H1 (cell line): ENCODE results near the gene AGBL4. TPM values are rescaled to one million over a fixed set of nuclear protein-coding genes. Genes with fewer than 3 reads are reported as not detected.

Experiments
- CTCF ChIA-PET: fragments of 300-600 bp; sonication (Branson Sonifier 250); formaldehyde crosslinking; loops from one replicate; lab custom pipeline; 2021; ENCODE audit not compliant: partially characterized antibody; lab: Charles Lee
- POLR2A ChIA-PET: fragments of 300-600 bp; sonication (Branson Sonifier 250); formaldehyde crosslinking; loops from one replicate; lab custom pipeline; 2021; ENCODE audit warnings: inconsistent platforms; ENCODE audit not compliant: partially characterized antibody; lab: Charles Lee
- DNase-seq, 2 experiments: peaks; one replicate each; pipeline versions ENCODE4 v3.0.0 to v3.0.0-alpha.2; 2010 to 2022; ENCODE audit warnings: low spot score in 2 of 2, low read depth in 1 of 2, mixed read lengths in 1 of 2
- FAIRE-seq: peaks from 2 replicates; lab custom pipeline; 2011; peaks lifted over from hg19 to GRCh38; lab: Jason Lieb, UNC
- H2AFZ ChIP-seq: 2 replicates; pipeline ENCODE4 v1.8.1; 2012; ENCODE audit warnings: low read length, inconsistent platforms
- H2AK5ac ChIP-seq: 2 replicates; pipeline ENCODE4 v1.6.1; 2013; ENCODE audit warnings: low read depth, low read length
- H2BK120ac ChIP-seq: replicated peaks from 2 replicates; pipeline ENCODE3; 2013; ENCODE audit warnings: low read depth, low read length, inconsistent platforms
- H2BK12ac ChIP-seq: 2 replicates; pipeline ENCODE4 v1.6.1; 2013; ENCODE audit warnings: low read depth, low read length
- H2BK15ac ChIP-seq: 2 replicates; pipeline ENCODE4 v1.6.1; 2013; ENCODE audit warnings: low read length
- H2BK20ac ChIP-seq: 2 replicates; pipeline ENCODE4 v1.6.1; 2013; ENCODE audit warnings: low read length
- H2BK5ac ChIP-seq: 2 replicates; pipeline ENCODE4 v1.6.1; 2013; ENCODE audit warnings: low read depth, low read length
- H3K14ac ChIP-seq: 2 replicates; pipeline ENCODE4 v1.6.1; 2013; ENCODE audit warnings: inconsistent platforms; ENCODE audit not compliant: insufficient read length
- H3K18ac ChIP-seq: 2 replicates; pipeline ENCODE4 v1.6.1; 2013; ENCODE audit warnings: low read length; ENCODE audit errors: extremely low read depth
- H3K23ac ChIP-seq: 2 replicates; pipeline ENCODE4 v1.6.1; 2013; ENCODE audit warnings: inconsistent platforms; ENCODE audit not compliant: insufficient read length
- H3K23me2 ChIP-seq: 2 replicates; pipeline ENCODE4 v1.6.1; 2013; ENCODE audit warnings: low read depth, low read length
- H3K27ac ChIP-seq: 2 replicates; pipeline ENCODE4 v1.6.1; 2011; ENCODE audit warnings: low read depth, low read length, inconsistent platforms
- H3K27me3 ChIP-seq, 4 experiments: replicated peaks in 1 of 4; 1 replicate in 1 of 4; 2 replicates in 3 of 4; pipeline versions ENCODE4 v1.6.1 to v1.8.1; 2011 to 2013; ENCODE audit warnings: low read length in 3 of 4, mild to moderate bottlenecking in 3 of 4, inconsistent platforms in 2 of 4, mixed read lengths in 2 of 4, moderate library complexity in 1 of 4; ENCODE audit not compliant: control insufficient read depth in 3 of 4, insufficient read depth in 3 of 4; ENCODE audit errors: extremely low read depth in 1 of 4
- H3K36me3 ChIP-seq, 4 experiments: 2 replicates each; pipeline versions ENCODE4 v1.6.1 to v1.8.1; 2011 to 2013; ENCODE audit warnings: mild to moderate bottlenecking in 4 of 4, low read length in 3 of 4, moderate library complexity in 2 of 4, control low read depth in 1 of 4, inconsistent platforms in 1 of 4; ENCODE audit not compliant: insufficient read depth in 4 of 4, control insufficient read depth in 2 of 4
- H3K4ac ChIP-seq: replicated peaks from 2 replicates; pipeline ENCODE3; 2013; ENCODE audit warnings: low read length, low read depth, mixed read lengths, inconsistent platforms; ENCODE audit not compliant: insufficient read length
- H3K4me1 ChIP-seq, 4 experiments: replicated peaks in 1 of 4; 1 replicate in 1 of 4; 2 replicates in 3 of 4; pipeline versions ENCODE4 v1.6.1 to v1.8.1; 2011 to 2013; ENCODE audit warnings: low read length in 3 of 4, inconsistent platforms in 2 of 4, mixed read lengths in 1 of 4; ENCODE audit not compliant: insufficient read depth in 4 of 4, control insufficient read depth in 3 of 4
- H3K4me2 ChIP-seq, 2 experiments: 2 replicates each; pipeline versions ENCODE4 v1.6.1 to v1.8.1; 2011 to 2013; ENCODE audit warnings: low read depth in 2 of 2, low read length in 2 of 2, control low read depth in 1 of 2, inconsistent platforms in 1 of 2, mild to moderate bottlenecking in 1 of 2; ENCODE audit not compliant: insufficient read depth in 1 of 2
- H3K4me3 ChIP-seq, 4 experiments: fragments of 200-600, 300-600 bp in 1 of 4; sonication (generic), shearing (Covaris generic), sonication (Bioruptor Twin) in 1 of 4; 2 replicates each; pipeline versions ENCODE4 v1.5.1 to v1.8.1; 2011 to 2016; ENCODE audit warnings: low read length in 4 of 4, low read depth in 3 of 4, control low read depth in 2 of 4, inconsistent platforms in 2 of 4, mild to moderate bottlenecking in 2 of 4, mixed read lengths in 1 of 4, moderate library complexity in 1 of 4; ENCODE audit not compliant: insufficient read depth in 2 of 4; ENCODE audit errors: extremely low read depth in 1 of 4
- H3K56ac ChIP-seq: replicated peaks from 2 replicates; pipeline ENCODE3; 2013; ENCODE audit warnings: low read depth, mild to moderate bottlenecking, mixed read lengths, low read length, inconsistent platforms; ENCODE audit not compliant: insufficient read length
- H3K79me1 ChIP-seq: 2 replicates; pipeline ENCODE4 v1.6.1; 2013; ENCODE audit warnings: low read depth, low read length, control low read depth
- H3K79me2 ChIP-seq, 2 experiments: 2 replicates each; pipeline versions ENCODE4 v1.6.1 to v1.8.1; 2012 to 2013; ENCODE audit warnings: low read length in 2 of 2, mild to moderate bottlenecking in 2 of 2, inconsistent platforms in 1 of 2; ENCODE audit not compliant: insufficient read depth in 2 of 2, control insufficient read depth in 1 of 2
- H3K9ac ChIP-seq, 4 experiments: replicated peaks in 1 of 4; 1 replicate in 1 of 4; 2 replicates in 3 of 4; pipeline versions ENCODE4 v1.6.1 to v1.8.1; 2011 to 2013; ENCODE audit warnings: low read depth in 3 of 4, low read length in 3 of 4, control low read depth in 2 of 4, mild to moderate bottlenecking in 2 of 4, moderate library complexity in 2 of 4, inconsistent platforms in 1 of 4; ENCODE audit errors: extremely low read depth in 1 of 4
- H3K9me3 ChIP-seq, 2 experiments: 2 replicates each; pipeline versions ENCODE4 v1.6.1 to v1.8.1; 2012 to 2013; ENCODE audit warnings: mild to moderate bottlenecking in 2 of 2, moderate library complexity in 2 of 2, control low read depth in 1 of 2, inconsistent platforms in 1 of 2, low read depth in 1 of 2, low read length in 1 of 2, mixed read lengths in 1 of 2; ENCODE audit not compliant: insufficient read depth in 2 of 2
- H4K20me1 ChIP-seq, 2 experiments: replicated peaks in 1 of 2; 2 replicates each; pipeline versions ENCODE3 to v1.8.1; 2011 to 2013; ENCODE audit warnings: inconsistent platforms in 2 of 2, low read length in 2 of 2, mild to moderate bottlenecking in 1 of 2; ENCODE audit not compliant: insufficient read depth in 2 of 2, control insufficient read depth in 1 of 2
- H4K5ac ChIP-seq: 2 replicates; pipeline ENCODE4 v1.6.1; 2013; ENCODE audit warnings: low read length, low read depth, mixed read lengths, inconsistent platforms; ENCODE audit not compliant: insufficient read length
- H4K8ac ChIP-seq: 2 replicates; pipeline ENCODE4 v1.8.0; 2013; ENCODE audit warnings: mild to moderate bottlenecking, moderate library complexity, low read length, inconsistent platforms; ENCODE audit not compliant: insufficient read depth; ENCODE audit errors: extremely low read depth
- H4K91ac ChIP-seq: replicated peaks from 2 replicates; pipeline ENCODE3; 2013; ENCODE audit warnings: low read length, mixed read lengths, inconsistent platforms; ENCODE audit not compliant: insufficient read length
- CREB1 ChIP-seq: IDR thresholded peaks from 2 replicates; pipeline ENCODE4 v1.6.1; 2012; ENCODE audit warnings: inconsistent platforms
- CTBP2 ChIP-seq: IDR thresholded peaks from 2 replicates; pipeline ENCODE4 v1.7.0; 2011; ENCODE audit warnings: borderline replicate concordance, mild to moderate bottlenecking, moderate library complexity, mixed read lengths, low read length; ENCODE audit not compliant: insufficient read depth, insufficient read length
- HDAC6 ChIP-seq: IDR thresholded peaks from one replicate; pipeline ENCODE4 v1.7.1; 2012; ENCODE audit warnings: low read depth, mild to moderate bottlenecking, inconsistent platforms, low read length, moderate library complexity
- JUND ChIP-seq: IDR thresholded peaks from 2 replicates; pipeline ENCODE4 v1.6.1; 2011; ENCODE audit warnings: mild to moderate bottlenecking, improper control_type of control experiment, low read length
- MAFK ChIP-seq: IDR thresholded peaks from 2 replicates; pipeline ENCODE4 v1.6.1; 2012; ENCODE audit warnings: low read depth, mild to moderate bottlenecking, improper control_type of control experiment, low read length
- WGBS, 2 experiments: shearing (Covaris generic) in 1 of 2; methylation state at CpG; one replicate each; pipeline versions ENCODE4 v1.1.6 to v1.1.7; 2013 to 2015; ENCODE audit warnings: low lambda C conversion rate in 2 of 2, mixed read lengths in 2 of 2, inconsistent platforms in 1 of 2, low coverage in 1 of 2, missing lambda C conversion rate in 1 of 2; ENCODE audit not compliant: insufficient replicate concordance in 2 of 2, insufficient coverage in 1 of 2, insufficient read length in 1 of 2; ENCODE audit errors: extremely low coverage in 1 of 2, missing lambda C conversion rate in 1 of 2; 5-methylcytosine and 5-hydroxymethylcytosine counted together
- polyA plus RNA-seq, 7 experiments: library from polyadenylated mRNA; depleted of rRNA in 3 of 7; stranded (reverse) in 5 of 7; unstranded in 2 of 7; fragments of >200 nt in 5 of 7; fragments of 200-250 nt in 2 of 7; gene quantifications; 1 replicate in 5 of 7; 2 replicates in 1 of 7; 4 replicates in 1 of 7; pipeline versions ENCODE4 v1.2.1 to v1.2.3, GENCODE V29; 2011 to 2013; ENCODE audit warnings: missing spikeins in 2 of 7, mixed read lengths in 2 of 7
- total RNA-seq: library from RNA; stranded (reverse); fragmentation: NEBNext Ultra II Directional; extraction: Animal tissue kit (Norgen Biotek cat#: 25700); gene quantifications from 2 replicates; pipeline ENCODE4 v1.2.1, GENCODE V29; 2021

Gene AGBL4
- total and polyA plus RNA-seq, 2 of the 8 experiments (the other 6 are each of a cell fraction or from before 2014, with no cell fraction given): 0.41 to 0.45 TPM

- Histone ChIP-seq H2BK5ac (no peak overlapping the region), H3K27me3 (no peaks in the 10 kb centered on the region), H3K9me3 (peaks cover 13 to 29% of the 10 kb centered on the region in 2 experiments; a peak in 3 of 4 replicates), H3K18ac (no peak overlapping the region), H3K79me2 (no peaks in the 10 kb centered on the region), H3K23ac (no peak overlapping the region), H2BK120ac (no peak overlapping the region), H4K20me1 (no peaks in the 10 kb centered on the region), H3K36me3 (no peaks in the 10 kb centered on the region), H4K91ac (no peak overlapping the region), H2BK12ac (no peak overlapping the region), H2BK15ac (no peak overlapping the region), H2AFZ (no peak overlapping the region), H3K4me3 (no peak overlapping the region), H2AK5ac (no peak overlapping the region), H3K9ac (no peak overlapping the region), H4K8ac (no peak overlapping the region), H3K56ac (no peak overlapping the region), H3K14ac (no peak overlapping the region), H3K4me2 (no peak overlapping the region), H3K4me1 (no peaks in the 10 kb centered on the region), H4K5ac (no peak overlapping the region), H2BK20ac (no peak overlapping the region), H3K27ac (no peak overlapping the region), H3K79me1 (no peaks in the 10 kb centered on the region), H3K4ac (no peak overlapping the region), H3K23me2 (no peaks in the 10 kb centered on the region)
- POLR2A ChIA-PET: no interaction called here
- DNase-seq (no peak), FAIRE-seq (no peak)
- CTCF ChIA-PET: no interaction called here
- 78% methylated on average over 1 of the region's 1 CpG; no CpG with 5 or more reads in 1 of the 2 experiments for WGBS, 2 experiments
- TF ChIP-seq CREB1 (no peak), HDAC6 (no peak), JUND (no peak), CTBP2 (no peak), MAFK (no peak)
These were observed 1100.6 kb downstream of the AGBL4 start for GRCh38 chr1:48923116-48923515.
